HepG2 (cell line): ENCODE measurements around the gene NACC2. TPM values are rescaled to one million over a fixed set of nuclear protein-coding genes. Genes with fewer than 3 reads are reported as not detected.

Source experiments
- AGO1 ChIP-seq: fragments of 200-400 bp; formaldehyde crosslinking; IDR thresholded peaks from 2 replicates; pipeline ENCODE4 v1.6.1; 2017; ENCODE audit warnings: mild to moderate bottlenecking, low read depth, low read length, moderate library complexity; ENCODE audit not compliant: poor library complexity, severe bottlenecking
- CBX1 ChIP-seq: IDR thresholded peaks from one replicate; pipeline ENCODE4 v1.6.1; 2016; ENCODE audit warnings: antibody characterized with exemption, low read depth
- HDAC1 ChIP-seq: sonication (generic); formaldehyde crosslinking; IDR thresholded peaks from 2 replicates; pipeline ENCODE4 v1.5.1; 2020; ENCODE audit warnings: mild to moderate bottlenecking, missing genetic modification reagents
- HDAC6 ChIP-seq: fragments of 200-600 bp; sonication (generic); IDR thresholded peaks from 2 replicates; pipeline ENCODE4 v1.7.0; 2017; ENCODE audit warnings: mild to moderate bottlenecking, antibody characterized with exemption, low read length, low read depth
- MYC ChIP-seq: sonication (generic); formaldehyde crosslinking; IDR thresholded peaks from 2 replicates; pipeline ENCODE4 v1.9.0; 2021; ENCODE audit warnings: missing genetic modification reagents, borderline replicate concordance
- NAIF1 ChIP-seq: sonication (generic); formaldehyde crosslinking; IDR thresholded peaks from 2 replicates; pipeline ENCODE4 v1.5.0; 2020; ENCODE audit warnings: mild to moderate bottlenecking, missing genetic modification reagents, borderline replicate concordance
- PAWR ChIP-seq: sonication (generic); formaldehyde crosslinking; IDR thresholded peaks from 2 replicates; pipeline ENCODE4 v1.4.0; 2020; ENCODE audit warnings: missing genetic modification reagents, mild to moderate bottlenecking, borderline replicate concordance
- PLSCR1 ChIP-seq: sonication (generic); formaldehyde crosslinking; IDR thresholded peaks from 2 replicates; pipeline ENCODE4 v1.5.0; 2020; ENCODE audit warnings: missing genetic modification reagents, mild to moderate bottlenecking, borderline replicate concordance
- RBAK ChIP-seq: sonication (generic); formaldehyde crosslinking; IDR thresholded peaks from 2 replicates; pipeline ENCODE4 v1.5.1; 2020; ENCODE audit warnings: mild to moderate bottlenecking, missing genetic modification reagents
- SETDB1 ChIP-seq: sonication (generic); formaldehyde crosslinking; IDR thresholded peaks from 2 replicates; pipeline ENCODE4 v1.5.1; 2020; ENCODE audit warnings: missing genetic modification reagents, mild to moderate bottlenecking, borderline replicate concordance
- SKI ChIP-seq: fragments of 450-650 bp; IDR thresholded peaks from one replicate; pipeline ENCODE4 v1.6.1; 2018; ENCODE audit warnings: mild to moderate bottlenecking; ENCODE audit not compliant: partially characterized antibody
- TBL1XR1 ChIP-seq: fragments of 150-350 bp; IDR thresholded peaks from 2 replicates; pipeline ENCODE4 v1.6.1; 2014; ENCODE audit warnings: borderline replicate concordance, low read length; ENCODE audit not compliant: partially characterized antibody
- TCF12 ChIP-seq, 2 experiments: fragments of 450-650 bp in 1 of 2; sonication (generic) in 1 of 2; formaldehyde crosslinking in 1 of 2; IDR thresholded peaks; 2 replicates each; pipeline versions ENCODE4 v1.6.1 to v1.8.0; 2017 to 2022; ENCODE audit warnings: antibody characterized with exemption in 1 of 2, mild to moderate bottlenecking in 1 of 2, missing genetic modification reagents in 1 of 2, moderate library complexity in 1 of 2
- TOPORS ChIP-seq: sonication (generic); formaldehyde crosslinking; IDR thresholded peaks from 2 replicates; pipeline ENCODE4 v1.8.0; 2023; ENCODE audit warnings: mild to moderate bottlenecking, missing genetic modification reagents
- ZBTB40 ChIP-seq, 2 experiments: fragments of 450-650 bp in 1 of 2; sonication (generic) in 1 of 2; formaldehyde crosslinking in 1 of 2; IDR thresholded peaks; 2 replicates each; pipeline versions ENCODE4 v1.6.1 to v1.8.0; 2016 to 2022; ENCODE audit warnings: antibody characterized with exemption in 1 of 2, mild to moderate bottlenecking in 1 of 2, missing genetic modification reagents in 1 of 2
- ZNF24 ChIP-seq: fragments of 450-650 bp; IDR thresholded peaks from 2 replicates; pipeline ENCODE4 v1.6.1; 2017; ENCODE audit warnings: antibody characterized with exemption, mild to moderate bottlenecking
- ZNF276 ChIP-seq: sonication (generic); formaldehyde crosslinking; IDR thresholded peaks from 2 replicates; pipeline ENCODE4 v1.4.0; 2020; ENCODE audit warnings: mild to moderate bottlenecking, low read depth, missing genetic modification reagents
- ZNF572 ChIP-seq: sonication (generic); formaldehyde crosslinking; IDR thresholded peaks from 2 replicates; pipeline ENCODE4 v1.5.1; 2020; ENCODE audit warnings: mild to moderate bottlenecking, missing genetic modification reagents
- polyA plus RNA-seq, 8 experiments: library from polyadenylated mRNA; depleted of rRNA in 3 of 8; stranded (reverse) in 7 of 8; unstranded in 1 of 8; fragments of >200 nt; fragmentation: Illumina TruSeq in 4 of 8; extraction: Trizol in 4 of 8; gene quantifications; 2 replicates each; pipeline versions ENCODE4 v1.2.1 to v1.2.3, GENCODE V29; 2011 to 2016; ENCODE audit warnings: low read depth in 4 of 8, missing spikeins in 1 of 8, mixed read lengths in 1 of 8; ENCODE audit not compliant: insufficient read depth in 1 of 8
- total RNA-seq, 5 experiments: library from RNA; depleted of rRNA; stranded (reverse); fragments of >200 nt; fragmentation: Illumina TruSeq; extraction: Trizol; gene quantifications; 2 replicates each; pipeline ENCODE4 v1.2.3, GENCODE V29; 2016; ENCODE audit warnings: low read depth in 1 of 5

NACC2 gene
- total and polyA plus RNA-seq, 2 of the 13 experiments (the other 11 are each of a cell fraction or from before 2014, with no cell fraction given): 5.9 to 12.3 TPM

- TF ChIP-seq ZNF276 (CRISPR knock-in tag): peak; percentile 98
- peak; percentile 82; the same call in 1 of the 2 replicates for TF ChIP-seq NAIF1 (CRISPR knock-in tag)
- no peak for TF ChIP-seq ZBTB40 (IDR thresholded peaks at IDR 0.05)
- peak; percentile 94 for TF ChIP-seq ZBTB40 (CRISPR knock-in tag; IDR thresholded peaks at IDR 0.05)
- no peak for TF ChIP-seq SETDB1 (CRISPR knock-in tag)
- peak; percentile 98 for TF ChIP-seq PLSCR1
- no peak for TF ChIP-seq SKI
- peak; percentile 82 for TF ChIP-seq MYC
- peak; percentile 89; the same call in 1 of the 2 replicates for TF ChIP-seq TOPORS
- peak; percentile 97 for TF ChIP-seq HDAC1 (CRISPR knock-in tag)
- TF ChIP-seq ZNF24: no peak
- no peak for TF ChIP-seq CBX1
- no peak for TF ChIP-seq AGO1
- TF ChIP-seq PAWR (CRISPR knock-in tag): peak; percentile 98
- TF ChIP-seq HDAC6: no peak
- TF ChIP-seq TCF12 (IDR thresholded peaks at IDR 0.05): no peak
- TF ChIP-seq TCF12 (CRISPR knock-in tag; IDR thresholded peaks at IDR 0.05): peak; percentile 86; the same call in 1 of the 2 replicates
- TF ChIP-seq RBAK (CRISPR knock-in tag): peak; percentile 82; the same call in 1 of the 2 replicates
- no peak for TF ChIP-seq ZNF572
- TF ChIP-seq TBL1XR1: no peak
Measured at GRCh38 chr9:135971892-135972291, 123.2 kb downstream of the NACC2 start (continued).
